ENCODE results near the gene THSD1. TPM values are rescaled to one million over a fixed set of nuclear protein-coding genes. Genes with fewer than 3 reads are reported as not detected.
A peak's percentile ranks its signal among the peaks of the same experiment; 100 is the strongest.

Gene THSD1
- total and polyA plus RNA-seq, 9 of the 15 experiments (the other 6 are each of a cell fraction or from before 2014, with no cell fraction given): 0.01 to 0.11 (median 0.04) TPM; not detected in 2

DNA sequence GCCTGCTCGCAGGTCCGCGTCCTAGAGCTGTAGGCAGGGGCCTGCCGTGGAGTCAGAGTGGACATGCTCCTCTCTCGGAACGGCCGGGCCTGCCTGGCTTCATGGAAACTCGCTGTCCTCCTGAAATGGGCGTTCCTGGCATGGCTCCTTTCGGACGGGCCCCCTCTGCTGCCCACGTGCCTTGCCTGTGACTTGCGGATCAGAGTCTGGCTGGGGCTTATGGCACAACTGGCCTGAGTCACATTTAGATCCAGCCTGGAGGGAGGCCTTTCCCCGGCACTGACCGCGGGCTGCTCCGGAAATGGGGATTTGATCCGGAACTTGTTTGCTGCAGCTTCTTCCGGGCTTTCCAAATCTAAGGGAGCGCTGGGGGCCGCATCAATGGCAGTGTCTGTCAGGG lies 28.1 kb downstream of the THSD1 start:
- H2AFZ ChIP-seq (ENCODE audit: low read depth, low read length): no peak overlapping the region

DNA sequence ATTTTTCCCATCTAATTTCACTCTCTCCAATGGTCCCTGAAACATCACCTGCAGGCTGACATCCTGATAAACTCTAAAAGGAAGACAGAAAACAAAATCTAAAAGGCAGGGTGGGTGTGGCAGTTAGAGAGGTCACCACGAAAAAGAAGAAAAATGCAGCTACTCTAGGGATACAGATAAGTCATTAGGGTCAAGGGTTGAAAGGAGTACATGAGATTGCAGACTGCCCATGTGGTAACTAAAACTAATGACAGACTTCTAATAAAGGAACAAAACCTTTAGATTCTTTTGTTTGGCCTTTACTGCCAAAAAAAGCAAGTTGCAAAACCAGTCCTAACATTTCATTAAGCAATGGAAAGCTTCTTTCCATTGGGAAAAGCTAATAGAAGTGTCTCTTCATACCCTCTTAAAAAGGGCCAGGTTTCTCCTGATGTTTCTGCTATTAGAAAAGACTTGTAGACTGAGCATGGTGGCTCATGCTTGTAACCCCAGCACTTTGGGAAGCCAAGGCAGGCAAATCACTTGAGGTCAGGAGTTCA lies 31.0 kb downstream of the THSD1 start:
- no peak overlapping the region for H3K4me2 ChIP-seq (ENCODE audit: insufficient read depth, low read length)
- FAIRE-seq (no peak), DNase-seq (ENCODE audit: extremely low read depth in 1 of 4, low spot score in 3 of 4) (no peak), ATAC-seq (no peak)
- no peaks in the 10 kb centered on the region for H3K9me1 ChIP-seq (ENCODE audit: control insufficient read depth, insufficient read depth, low read length)
- H3K79me2 ChIP-seq (ENCODE audit: control insufficient read depth, insufficient read depth, low read length): no peaks in the 10 kb centered on the region
- H3K9me3 ChIP-seq (replicated peaks; ENCODE audit: control insufficient read depth, insufficient read depth, low read depth, low read length): no peaks in the 10 kb centered on the region
- in situ Hi-C loops (cut with MboI) (no loop called here), intact Hi-C loops (cut with micrococcal nuclease) (no loop called here)
- H3K27me3 ChIP-seq (ENCODE audit: control insufficient read depth in 2 of 2, insufficient read depth in 2 of 2, low read length in 2 of 2): peaks cover under 1 to 12% of the 10 kb centered on the region in 2 experiments; a peak in 3 of 5 replicates
- WGBS (ENCODE audit: insufficient coverage, low coverage, missing lambda C conversion rate): 0% methylated on average over 1 of the region's 1 CpG
- H3K9ac ChIP-seq (ENCODE audit: insufficient read depth in 1 of 2, low read depth in 2 of 2, low read length in 2 of 2): no peak overlapping the region
- H3K4me3 ChIP-seq: no peak overlapping the region
- BruUV-seq (replicated peaks): no TSS peak
- H2AFZ ChIP-seq (ENCODE audit: low read depth, low read length): no peak overlapping the region
- ChIA-PET POLR2A (interaction anchor here (0.8 kb wide), 1 partner anchor 36 kb away, joined by 3 read pairs; no protein-coding TSS in a partner anchor), CTCF (ENCODE audit: low intra/inter-chr PET ratio) (no interaction called here)
- TF ChIP-seq THRAP3 (IDR thresholded peaks at IDR 0.05; ENCODE audit: borderline replicate concordance): no peak
- H3K4me1 ChIP-seq (replicated peaks in 1 of 2; ENCODE audit: control insufficient read depth in 2 of 2, insufficient read depth in 2 of 2, low read length in 2 of 2): peaks cover 0 to 4% of the 10 kb centered on the region in 2 experiments; a peak in 1 of 5 replicates
- no peak overlapping the region for H3K27ac ChIP-seq (ENCODE audit: extremely low read depth, low read depth, low read length)
- no peaks in the 10 kb centered on the region for H3K36me3 ChIP-seq (ENCODE audit: control insufficient read depth, insufficient read depth, low read length)
- H4K20me1 ChIP-seq (replicated peaks; ENCODE audit: control insufficient read depth, insufficient read depth, low read length): no peaks in the 10 kb centered on the region

More for the DNA sequence above, 28.1 kb downstream of the THSD1 start:
- H3K4me1 ChIP-seq (replicated peaks in 1 of 2; ENCODE audit: control insufficient read depth in 2 of 2, insufficient read depth in 2 of 2, low read length in 2 of 2): peaks cover 0 to 4% of the 10 kb centered on the region in 2 experiments; a peak in 1 of 5 replicates
- ChIA-PET CTCF (ENCODE audit: low intra/inter-chr PET ratio) (no interaction called here), POLR2A (no interaction called here)
- H3K79me2 ChIP-seq (ENCODE audit: control insufficient read depth, insufficient read depth, low read length): no peaks in the 10 kb centered on the region
- no peak for TF ChIP-seq GABPA (tag; conservative IDR thresholded peaks at IDR 0.05; ENCODE audit: low read depth)
- no peak for TF ChIP-seq HMG20B (CRISPR knock-in tag; IDR thresholded peaks at IDR 0.05)
- peak; percentile 67 for TF ChIP-seq NR2C2 (CRISPR knock-in tag; IDR thresholded peaks at IDR 0.05)
- TF ChIP-seq NR2C2 (tag; IDR thresholded peaks at IDR 0.05): peak; percentile 54
- H3K9ac ChIP-seq (ENCODE audit: insufficient read depth in 1 of 2, low read depth in 2 of 2, low read length in 2 of 2): no peak overlapping the region
- intact Hi-C loops (cut with micrococcal nuclease) (no loop called here), in situ Hi-C loops (cut with MboI) (no loop called here)
- H3K27me3 ChIP-seq (ENCODE audit: control insufficient read depth in 2 of 2, insufficient read depth in 2 of 2, low read length in 2 of 2): peaks cover 2 to 12% of the 10 kb centered on the region in 2 experiments; a peak in 3 of 5 replicates
- no TSS peak for BruUV-seq (replicated peaks)
- H3K27ac ChIP-seq (ENCODE audit: extremely low read depth, low read depth, low read length): no peak overlapping the region
- no peaks in the 10 kb centered on the region for H3K9me3 ChIP-seq (replicated peaks; ENCODE audit: control insufficient read depth, insufficient read depth, low read depth, low read length)
- no peak for FAIRE-seq
- no peak overlapping the region for H3K4me3 ChIP-seq
- H4K20me1 ChIP-seq (replicated peaks; ENCODE audit: control insufficient read depth, insufficient read depth, low read length): no peaks in the 10 kb centered on the region
- no peak for DNase-seq (ENCODE audit: extremely low read depth in 1 of 4, low spot score in 3 of 4)
- H3K9me1 ChIP-seq (ENCODE audit: control insufficient read depth, insufficient read depth, low read length): no peaks in the 10 kb centered on the region
- no peak; the same call in 2 of the 3 replicates for ATAC-seq
- H3K36me3 ChIP-seq (ENCODE audit: control insufficient read depth, insufficient read depth, low read length): no peaks in the 10 kb centered on the region
- no peak overlapping the region for H3K4me2 ChIP-seq (ENCODE audit: insufficient read depth, low read length)
- WGBS (ENCODE audit: insufficient coverage, low coverage, missing lambda C conversion rate): 27% methylated on average over 20 of the region's 21 CpGs

Measured in K562 (cell line).